ENCODE measurements around the gene C6orf52.
"Not testable (repeated sequence)": the region's sequence is repeated elsewhere in the genome, so short reads cannot be mapped to it uniquely, and the experiment has no call there.

GRCh38 chr6:10660431-10661191, 33.8 kb downstream of the C6orf52 start:
- TF ChIP-seq, protein P1, sequence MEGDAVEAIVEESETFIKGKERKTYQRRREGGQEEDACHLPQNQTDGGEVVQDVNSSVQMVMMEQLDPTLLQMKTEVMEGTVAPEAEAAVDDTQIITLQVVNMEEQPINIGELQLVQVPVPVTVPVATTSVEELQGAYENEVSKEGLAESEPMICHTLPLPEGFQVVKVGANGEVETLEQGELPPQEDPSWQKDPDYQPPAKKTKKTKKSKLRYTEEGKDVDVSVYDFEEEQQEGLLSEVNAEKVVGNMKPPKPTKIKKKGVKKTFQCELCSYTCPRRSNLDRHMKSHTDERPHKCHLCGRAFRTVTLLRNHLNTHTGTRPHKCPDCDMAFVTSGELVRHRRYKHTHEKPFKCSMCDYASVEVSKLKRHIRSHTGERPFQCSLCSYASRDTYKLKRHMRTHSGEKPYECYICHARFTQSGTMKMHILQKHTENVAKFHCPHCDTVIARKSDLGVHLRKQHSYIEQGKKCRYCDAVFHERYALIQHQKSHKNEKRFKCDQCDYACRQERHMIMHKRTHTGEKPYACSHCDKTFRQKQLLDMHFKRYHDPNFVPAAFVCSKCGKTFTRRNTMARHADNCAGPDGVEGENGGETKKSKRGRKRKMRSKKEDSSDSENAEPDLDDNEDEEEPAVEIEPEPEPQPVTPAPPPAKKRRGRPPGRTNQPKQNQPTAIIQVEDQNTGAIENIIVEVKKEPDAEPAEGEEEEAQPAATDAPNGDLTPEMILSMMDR (IDR thresholded peaks at IDR 0.05; ENCODE audit: low read depth, low read length), result not testable (repeated sequence)
- TF ChIP-seq EZH2phosphoT487 (IDR thresholded peaks at IDR 0.05; ENCODE audit: low read depth), result not testable (repeated sequence)

All from OCI-LY3 (cell line).